A673 (cell line): Measurements from ENCODE around the gene NDUFB6.

Source experiments
- EZH2 ChIP-seq: fragments of 200-600 bp; sonication (generic); IDR thresholded peaks from 2 replicates; pipeline ENCODE4 v1.6.1; 2017; ENCODE audit warnings: borderline replicate concordance, low read depth, mild to moderate bottlenecking, mixed read lengths, antibody characterized with exemption, low read length; ENCODE audit not compliant: poor library complexity, severe bottlenecking
- TF ChIP-seq, protein P1 (sequence below): fragments of 300-800, 200-600 bp; sonication (generic); conservative IDR thresholded peaks from 2 replicates; pipeline ENCODE4 v1.5.1; 2017; ENCODE audit warnings: low read depth, mild to moderate bottlenecking, antibody characterized with exemption, low read length, moderate library complexity, mixed read lengths

DNA sequence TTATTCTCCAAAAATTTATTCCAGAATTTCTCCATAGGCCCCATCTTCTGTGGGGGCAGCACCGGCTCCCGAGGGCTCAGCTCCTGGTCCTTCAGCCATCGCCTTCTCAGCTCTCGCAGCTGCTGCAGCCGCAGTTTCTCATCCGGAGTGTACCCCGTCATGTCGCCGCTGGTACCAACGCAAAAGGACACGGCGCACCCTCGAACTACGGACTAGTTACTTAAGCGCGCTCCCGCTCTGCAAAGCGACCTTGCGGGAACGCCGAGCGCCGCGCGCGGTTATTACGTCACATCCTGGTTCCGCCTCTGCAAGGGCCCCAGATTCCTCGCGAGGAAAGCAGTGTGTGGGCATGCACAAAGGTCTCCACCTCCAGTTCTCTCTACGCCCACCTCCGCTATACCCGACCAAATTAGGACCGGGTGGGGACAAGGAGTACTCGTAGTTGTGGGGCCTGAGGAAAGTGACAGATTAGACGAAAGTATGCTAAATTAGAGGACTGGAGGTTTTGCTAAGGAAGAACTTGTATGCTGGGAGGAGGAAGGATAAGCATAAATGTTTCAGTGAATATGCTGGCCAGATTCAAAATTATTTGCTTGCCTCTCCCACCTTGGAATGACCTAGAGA lies at the start of gene NDUFB6:
- TF ChIP-seq, protein P1, sequence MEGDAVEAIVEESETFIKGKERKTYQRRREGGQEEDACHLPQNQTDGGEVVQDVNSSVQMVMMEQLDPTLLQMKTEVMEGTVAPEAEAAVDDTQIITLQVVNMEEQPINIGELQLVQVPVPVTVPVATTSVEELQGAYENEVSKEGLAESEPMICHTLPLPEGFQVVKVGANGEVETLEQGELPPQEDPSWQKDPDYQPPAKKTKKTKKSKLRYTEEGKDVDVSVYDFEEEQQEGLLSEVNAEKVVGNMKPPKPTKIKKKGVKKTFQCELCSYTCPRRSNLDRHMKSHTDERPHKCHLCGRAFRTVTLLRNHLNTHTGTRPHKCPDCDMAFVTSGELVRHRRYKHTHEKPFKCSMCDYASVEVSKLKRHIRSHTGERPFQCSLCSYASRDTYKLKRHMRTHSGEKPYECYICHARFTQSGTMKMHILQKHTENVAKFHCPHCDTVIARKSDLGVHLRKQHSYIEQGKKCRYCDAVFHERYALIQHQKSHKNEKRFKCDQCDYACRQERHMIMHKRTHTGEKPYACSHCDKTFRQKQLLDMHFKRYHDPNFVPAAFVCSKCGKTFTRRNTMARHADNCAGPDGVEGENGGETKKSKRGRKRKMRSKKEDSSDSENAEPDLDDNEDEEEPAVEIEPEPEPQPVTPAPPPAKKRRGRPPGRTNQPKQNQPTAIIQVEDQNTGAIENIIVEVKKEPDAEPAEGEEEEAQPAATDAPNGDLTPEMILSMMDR = no peak
- TF ChIP-seq EZH2 = no peak
